Right hindlimb (tissue), 1 donor: ENCODE measurements around the gene SMIM44.
"Not testable (repeated sequence)": the region's sequence is repeated elsewhere in the genome, so short reads cannot be mapped to it uniquely, and the experiment has no call there.

Experiments used
- DNase-seq: peaks from one replicate; pipeline ENCODE4 v3.0.0-alpha.2; 2018

The SMIM44 gene

GRCh38 chr19:3516675-3517207, 33.5 kb upstream of the SMIM44 start:
- no peak for DNase-seq

GRCh38 chr19:3515891-3516422, 32.7 kb upstream of the SMIM44 start:
- no peak for DNase-seq

- DNase-seq = no peak
Observed at GRCh38 chr19:3514930-3515329, 31.7 kb upstream of the SMIM44 start.

GRCh38 chr19:3513229-3514140, 30.2 kb upstream of the SMIM44 start:
- DNase-seq = no peak

- DNase-seq = no peak
Observed at GRCh38 chr19:3512562-3513228, 29.5 kb upstream of the SMIM44 start.

GRCh38 chr19:3511506-3512251, 28.4 kb upstream of the SMIM44 start:
- DNase-seq = no peak

- no peak for DNase-seq
Observed at GRCh38 chr19:3510727-3511126, 27.5 kb upstream of the SMIM44 start.

- DNase-seq = no peak
Observed at GRCh38 chr19:3509566-3509989, 26.3 kb upstream of the SMIM44 start.

GRCh38 chr19:3508771-3509535, 25.7 kb upstream of the SMIM44 start:
- DNase-seq = no peak

- DNase-seq = not testable (repeated sequence)
Observed at GRCh38 chr19:3508121-3508661, 24.9 kb upstream of the SMIM44 start.

GRCh38 chr19:3507371-3508120, 24.3 kb upstream of the SMIM44 start:
- DNase-seq = peak; percentile 46

GRCh38 chr19:3506384-3507340, 23.4 kb upstream of the SMIM44 start:
- peak; percentile 57 for DNase-seq

- peak; percentile 100 for DNase-seq
Observed at GRCh38 chr19:3505598-3506383, 22.6 kb upstream of the SMIM44 start, which contains the start of gene FZR1. Gene FZR1 (plus strand): TSS chr19:3506311. CDS start chr19:3522990, 16,679 bp downstream.

- DNase-seq = no peak
Observed at GRCh38 chr19:3504735-3505134, 21.5 kb upstream of the SMIM44 start.

- no peak for DNase-seq
Observed at GRCh38 chr19:3503036-3503572, 19.9 kb upstream of the SMIM44 start.

- no peak for DNase-seq
Observed at GRCh38 chr19:3501780-3502179, 18.5 kb upstream of the SMIM44 start.

GRCh38 chr19:3500429-3501101, 17.3 kb upstream of the SMIM44 start, which contains the start of gene DOHH:
Gene DOHH (minus strand): TSS chr19:3500674. CDS start chr19:3496814, 3,860 bp downstream.
- peak; percentile 98 for DNase-seq
